Bronchial epithelial cell (primary cell): ENCODE data around the gene CNIH1. TPM values are rescaled to one million over a fixed set of nuclear protein-coding genes. Genes with fewer than 3 reads are reported as not detected.
"Not testable (repeated sequence)": the region's sequence is repeated elsewhere in the genome, so short reads cannot be mapped to it uniquely, and the experiment has no call there.

Experiments
- DNase-seq: peaks from one replicate; pipeline ENCODE4 v3.0.0-alpha.2; 2010; ENCODE audit warnings: low read depth
- FAIRE-seq: peaks from 2 replicates; lab custom pipeline; 2011; peaks lifted over from hg19 to GRCh38; lab: Jason Lieb, UNC
- H3K27me3 ChIP-seq: 2 replicates; pipeline ENCODE4 v1.5.1; 2011; ENCODE audit warnings: low read length; ENCODE audit not compliant: control insufficient read depth, insufficient read depth
- H3K36me3 ChIP-seq: 2 replicates; pipeline ENCODE4 v1.5.1; 2011; ENCODE audit warnings: low read length; ENCODE audit not compliant: control insufficient read depth, insufficient read depth
- H3K4me3 ChIP-seq: 2 replicates; pipeline ENCODE4 v1.5.1; 2011; ENCODE audit warnings: mild to moderate bottlenecking, low read depth, low read length, control low read depth
- CTCF ChIP-seq: IDR thresholded peaks from 2 replicates; pipeline ENCODE4 v1.5.1; 2011; ENCODE audit warnings: mild to moderate bottlenecking, moderate library complexity, low read length, control low read depth, inconsistent platforms; ENCODE audit not compliant: insufficient read depth, severe bottlenecking
- total RNA-seq: library from RNA; depleted of rRNA; stranded (reverse); fragments of >200 nt; gene quantifications from 2 replicates; pipeline ENCODE4 v1.2.1, GENCODE V29; 2014

CNIH1 gene
- total RNA-seq, 1 donor from 2014 or later: 125 TPM

GRCh38 chr14:54443981-54444380 is 2.8 kb upstream of the CNIH1 start:
- DNase-seq (no peak), FAIRE-seq (no peak)
- no peak for TF ChIP-seq CTCF
- Histone ChIP-seq H3K27me3 (no peaks in the 10 kb centered on the region), H3K4me3 (no peak overlapping the region), H3K36me3 (no peaks in the 10 kb centered on the region)

GRCh38 chr14:54442961-54443360 is 1.8 kb upstream of the CNIH1 start:
- H3K36me3 ChIP-seq, H3K4me3 ChIP-seq, FAIRE-seq, DNase-seq, H3K27me3 ChIP-seq: not testable (repeated sequence)

- H3K27me3 ChIP-seq: no peaks in the 10 kb centered on the region
- peak; percentile 6 for DNase-seq
- peak overlapping the region; percentile 66 for H3K4me3 ChIP-seq
- no peak for TF ChIP-seq CTCF
- no peak for FAIRE-seq
- H3K36me3 ChIP-seq: no peaks in the 10 kb centered on the region
Measured at GRCh38 chr14:54440476-54440872, 700 bp downstream of the CNIH1 start.

- Histone ChIP-seq H3K4me3 (peak overlapping the region; percentile 66), H3K27me3 (no peaks in the 10 kb centered on the region), H3K36me3 (no peaks in the 10 kb centered on the region)
- DNase-seq: peak; percentile 5
- no peak for FAIRE-seq
- no peak for TF ChIP-seq CTCF
Measured at GRCh38 chr14:54440037-54440436, 1.1 kb downstream of the CNIH1 start.

GRCh38 chr14:54438703-54439102 is 2.5 kb downstream of the CNIH1 start:
- Histone ChIP-seq H3K4me3 (no peak overlapping the region), H3K27me3 (no peaks in the 10 kb centered on the region), H3K36me3 (no peaks in the 10 kb centered on the region)
- TF ChIP-seq CTCF: no peak
- FAIRE-seq: no peak
- no peak for DNase-seq

GRCh38 chr14:54437954-54438353 is 3.2 kb downstream of the CNIH1 start:
- not testable (repeated sequence) for FAIRE-seq, H3K27me3 ChIP-seq, H3K36me3 ChIP-seq, DNase-seq, H3K4me3 ChIP-seq

- no peak for FAIRE-seq
- H3K4me3 ChIP-seq: no peak overlapping the region
- peaks cover 4% of the 10 kb centered on the region for H3K36me3 ChIP-seq
- no peak for TF ChIP-seq CTCF
- no peaks in the 10 kb centered on the region for H3K27me3 ChIP-seq
- peak; percentile 87 for DNase-seq
Measured at GRCh38 chr14:54435500-54435981, 5.6 kb downstream of the CNIH1 start.
